HEK293 (cell line): ENCODE results near the gene MAGI2.

ENCODE experiments used
- CTCF ChIA-PET: fragments of 350-600 bp; formaldehyde crosslinking; extraction: SDS; loops from one replicate; lab custom pipeline; 2021; ENCODE audit warnings: antibody characterized with exemption; lab: Yijun Ruan, JAX
- POLR2A ChIA-PET: fragments of 300-600 bp; formaldehyde crosslinking; extraction: SDS; loops from one replicate; lab custom pipeline; 2020; ENCODE audit warnings: antibody characterized with exemption, inconsistent platforms; lab: Yijun Ruan, JAX
- H3K27ac ChIP-seq: fragments of 200-500 bp; sonication (Bioruptor generic); 2 replicates; pipeline ENCODE4 v1.5.1; 2014; ENCODE audit warnings: low read depth, low read length, control low read depth, inconsistent platforms; ENCODE audit errors: extremely low read depth
- H3K36me3 ChIP-seq, 2 experiments: fragments of 200-500 bp in 1 of 2; sonication (Bioruptor generic) in 1 of 2; 1 replicate in 1 of 2; 2 replicates in 1 of 2; pipeline ENCODE4 v1.5.1; 2014 to 2017; ENCODE audit warnings: inconsistent platforms in 2 of 2, low read length in 2 of 2; ENCODE audit not compliant: control insufficient read depth in 2 of 2, insufficient read depth in 1 of 2
- H3K4me1 ChIP-seq: fragments of 200-500 bp; sonication (Bioruptor generic); 2 replicates; pipeline ENCODE4 v1.5.1; 2014; ENCODE audit warnings: mild to moderate bottlenecking, low read length, inconsistent platforms; ENCODE audit not compliant: control insufficient read depth, insufficient read depth
- H3K4me3 ChIP-seq: 2 replicates; pipeline ENCODE4 v1.5.1; 2011; ENCODE audit warnings: low read depth, mild to moderate bottlenecking, control low read depth, low read length, moderate library complexity
- H3K9me3 ChIP-seq: fragments of 200-500 bp; sonication (Bioruptor generic); 2 replicates; pipeline ENCODE4 v1.5.1; 2014; ENCODE audit warnings: low read depth, low read length, inconsistent platforms; ENCODE audit not compliant: control insufficient read depth, insufficient read depth
- CTCF ChIP-seq: fragments of 450-650 bp; formaldehyde crosslinking; IDR thresholded peaks from 2 replicates; pipeline ENCODE4 v1.5.1; 2016; ENCODE audit warnings: missing biosample characterization, missing genetic modification characterization
- GLI2 ChIP-seq: fragments of 450-650 bp; formaldehyde crosslinking; IDR thresholded peaks from 2 replicates; pipeline ENCODE4; 2017; ENCODE audit warnings: missing biosample characterization, missing genetic modification characterization, low read depth, borderline replicate concordance
- KLF9 ChIP-seq: fragments of 450-650 bp; formaldehyde crosslinking; IDR thresholded peaks from 2 replicates; pipeline ENCODE4 v1.5.1; 2016; ENCODE audit warnings: missing biosample characterization, missing genetic modification characterization, low read depth
- REST ChIP-seq: fragments of 450-650 bp; formaldehyde crosslinking; IDR thresholded peaks from 2 replicates; pipeline ENCODE4 v1.5.1; 2016; ENCODE audit warnings: missing biosample characterization, missing genetic modification characterization
- SP2 ChIP-seq: fragments of 450-650 bp; formaldehyde crosslinking; IDR thresholded peaks from 2 replicates; pipeline ENCODE4 v1.5.1; 2016; ENCODE audit warnings: missing biosample characterization, missing genetic modification characterization
- TSHZ1 ChIP-seq: fragments of 450-650 bp; formaldehyde crosslinking; IDR thresholded peaks from 2 replicates; pipeline ENCODE4 v1.5.1; 2016; ENCODE audit warnings: missing biosample characterization, missing genetic modification characterization, borderline replicate concordance
- ZBTB21 ChIP-seq: fragments of 450-650 bp; formaldehyde crosslinking; IDR thresholded peaks from 2 replicates; pipeline ENCODE4 v1.5.1; 2017; ENCODE audit warnings: missing biosample characterization, missing genetic modification characterization
- ZBTB48 ChIP-seq: fragments of 450-650 bp; formaldehyde crosslinking; IDR thresholded peaks from 2 replicates; pipeline ENCODE4 v1.5.1; 2016; ENCODE audit warnings: missing biosample characterization, missing genetic modification characterization
- ZFP69B ChIP-seq: fragments of 450-650 bp; formaldehyde crosslinking; IDR thresholded peaks from 2 replicates; pipeline ENCODE4 v1.5.1; 2016; ENCODE audit warnings: missing biosample characterization, missing genetic modification characterization
- ZNF112 ChIP-seq: fragments of 450-650 bp; formaldehyde crosslinking; IDR thresholded peaks from 2 replicates; pipeline ENCODE4 v1.5.0; 2017; ENCODE audit warnings: missing biosample characterization, missing genetic modification characterization
- ZNF133 ChIP-seq: fragments of 450-650 bp; formaldehyde crosslinking; IDR thresholded peaks from 2 replicates; pipeline ENCODE4 v1.5.1; 2016; ENCODE audit warnings: missing biosample characterization, missing genetic modification characterization
- ZNF24 ChIP-seq: fragments of 450-650 bp; formaldehyde crosslinking; IDR thresholded peaks from 2 replicates; pipeline ENCODE4 v1.5.1; 2016; ENCODE audit warnings: missing biosample characterization, missing genetic modification characterization
- ZNF280C ChIP-seq: fragments of 450-650 bp; formaldehyde crosslinking; IDR thresholded peaks from 2 replicates; pipeline ENCODE4 v1.5.1; 2016; ENCODE audit warnings: missing biosample characterization, missing genetic modification characterization
- ZNF404 ChIP-seq: fragments of 450-650 bp; formaldehyde crosslinking; IDR thresholded peaks from 2 replicates; pipeline ENCODE4 v1.5.1; 2017; ENCODE audit warnings: missing biosample characterization, missing genetic modification characterization
- ZNF423 ChIP-seq: fragments of 450-650 bp; formaldehyde crosslinking; IDR thresholded peaks from 2 replicates; pipeline ENCODE4 v1.5.1; 2016; ENCODE audit warnings: missing biosample characterization, missing genetic modification characterization
- ZNF433 ChIP-seq: fragments of 450-650 bp; formaldehyde crosslinking; IDR thresholded peaks from 2 replicates; pipeline ENCODE4 v1.5.1; 2016; ENCODE audit warnings: missing biosample characterization, missing genetic modification characterization, low read depth
- ZNF518A ChIP-seq: fragments of 450-650 bp; formaldehyde crosslinking; conservative IDR thresholded peaks from 2 replicates; pipeline ENCODE4 v1.5.1; 2016; ENCODE audit warnings: low read depth, missing biosample characterization, missing genetic modification characterization
- ZNF654 ChIP-seq: fragments of 450-650 bp; formaldehyde crosslinking; IDR thresholded peaks from 2 replicates; pipeline ENCODE4 v1.5.1; 2016; ENCODE audit warnings: low read depth, missing biosample characterization, missing genetic modification characterization
- ZNF837 ChIP-seq: fragments of 450-650 bp; formaldehyde crosslinking; IDR thresholded peaks from 2 replicates; pipeline ENCODE4 v1.5.1; 2016; ENCODE audit warnings: missing biosample characterization, missing genetic modification characterization
- ZSCAN30 ChIP-seq: fragments of 450-650 bp; IDR thresholded peaks from 2 replicates; pipeline ENCODE4 v1.5.1; 2018; ENCODE audit warnings: missing biosample characterization, mild to moderate bottlenecking, missing genetic modification characterization, moderate library complexity

Gene MAGI2

GRCh38 chr7:78198756-78199155, 1254.7 kb downstream of the MAGI2 start:
- Histone ChIP-seq H3K9me3 (no peaks in the 10 kb centered on the region), H3K4me3 (no peak overlapping the region), H3K4me1 (no peaks in the 10 kb centered on the region), H3K36me3 (no peaks in the 10 kb centered on the region), H3K27ac (no peak overlapping the region)
- POLR2A ChIA-PET = no interaction called here
- CTCF ChIA-PET = no interaction called here
- TF ChIP-seq ZNF404 (no peak), ZNF423 (no peak), ZBTB21 (tag by site-specific recombination) (no peak), ZNF837 (tag by site-specific recombination) (no peak), GLI2 (tag by site-specific recombination) (no peak), TSHZ1 (tag by site-specific recombination) (no peak), ZFP69B (no peak), SP2 (tag by site-specific recombination) (no peak)

GRCh38 chr7:78197447-78197846, 1256.0 kb downstream of the MAGI2 start:
- ChIA-PET POLR2A (no interaction called here), CTCF (no interaction called here)
- no peaks in the 10 kb centered on the region for H3K4me1 ChIP-seq
- H3K9me3 ChIP-seq = no peaks in the 10 kb centered on the region
- no peaks in the 10 kb centered on the region for H3K36me3 ChIP-seq
- H3K27ac ChIP-seq = no peak overlapping the region
- no peak overlapping the region for H3K4me3 ChIP-seq
- TF ChIP-seq ZNF112 (no peak), ZNF24 (tag by site-specific recombination) (no peak), ZNF280C (no peak), CTCF (tag by site-specific recombination) (no peak), ZNF433 (tag by site-specific recombination) (no peak), ZNF518A (tag by site-specific recombination) (no peak), ZBTB48 (tag by site-specific recombination) (no peak), ZNF654 (tag by site-specific recombination) (no peak), ZNF133 (tag by site-specific recombination) (no peak), KLF9 (tag by site-specific recombination) (no peak), REST (tag by site-specific recombination) (no peak), ZSCAN30 (tag by site-specific recombination) (no peak)
